Measurements from ENCODE around the gene C1QTNF1.

DNA sequence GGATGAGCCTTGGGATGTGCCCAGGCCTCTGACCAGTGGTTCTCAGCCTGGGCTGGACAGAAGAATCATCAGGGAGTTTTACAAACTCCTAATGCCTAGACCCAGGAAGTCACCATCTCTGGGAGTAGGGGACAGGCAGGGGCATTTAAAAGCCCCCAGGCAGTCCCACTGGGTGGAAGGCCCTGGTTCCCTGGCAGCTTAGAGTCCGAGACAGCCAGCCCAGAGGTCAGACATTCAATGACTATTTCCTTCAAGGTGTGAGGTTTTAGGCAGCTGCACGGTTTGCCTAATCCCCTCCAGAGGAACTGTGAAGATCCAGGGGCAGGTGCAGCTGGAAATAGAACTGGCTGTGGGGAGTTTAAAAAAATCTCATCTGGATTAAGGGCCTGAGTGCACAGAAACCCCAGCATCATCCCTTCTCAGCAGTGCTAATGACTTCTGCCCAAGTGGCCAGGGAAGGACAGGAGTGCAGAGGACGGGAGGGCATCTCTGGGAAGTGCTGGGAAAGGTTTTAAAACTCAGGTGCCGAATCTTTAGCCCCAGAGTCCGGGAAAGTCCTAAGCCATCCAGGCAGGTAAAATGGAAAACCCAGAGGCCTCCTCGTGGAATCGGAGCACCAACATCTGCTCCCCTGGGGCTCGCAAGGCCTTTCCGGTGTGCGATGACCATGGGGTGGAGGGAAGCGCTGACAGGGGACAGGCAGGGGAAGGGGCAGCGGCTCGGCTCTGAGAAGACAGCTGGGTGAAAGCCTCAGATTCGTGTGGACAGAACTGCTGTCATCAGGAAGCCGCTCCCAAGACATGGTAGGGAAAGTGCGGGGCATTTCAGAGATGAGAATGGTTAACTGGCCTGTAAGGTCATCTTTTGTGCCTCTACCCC is 42.7 kb upstream of the C1QTNF1 start:
- TF ChIP-seq, protein P1, sequence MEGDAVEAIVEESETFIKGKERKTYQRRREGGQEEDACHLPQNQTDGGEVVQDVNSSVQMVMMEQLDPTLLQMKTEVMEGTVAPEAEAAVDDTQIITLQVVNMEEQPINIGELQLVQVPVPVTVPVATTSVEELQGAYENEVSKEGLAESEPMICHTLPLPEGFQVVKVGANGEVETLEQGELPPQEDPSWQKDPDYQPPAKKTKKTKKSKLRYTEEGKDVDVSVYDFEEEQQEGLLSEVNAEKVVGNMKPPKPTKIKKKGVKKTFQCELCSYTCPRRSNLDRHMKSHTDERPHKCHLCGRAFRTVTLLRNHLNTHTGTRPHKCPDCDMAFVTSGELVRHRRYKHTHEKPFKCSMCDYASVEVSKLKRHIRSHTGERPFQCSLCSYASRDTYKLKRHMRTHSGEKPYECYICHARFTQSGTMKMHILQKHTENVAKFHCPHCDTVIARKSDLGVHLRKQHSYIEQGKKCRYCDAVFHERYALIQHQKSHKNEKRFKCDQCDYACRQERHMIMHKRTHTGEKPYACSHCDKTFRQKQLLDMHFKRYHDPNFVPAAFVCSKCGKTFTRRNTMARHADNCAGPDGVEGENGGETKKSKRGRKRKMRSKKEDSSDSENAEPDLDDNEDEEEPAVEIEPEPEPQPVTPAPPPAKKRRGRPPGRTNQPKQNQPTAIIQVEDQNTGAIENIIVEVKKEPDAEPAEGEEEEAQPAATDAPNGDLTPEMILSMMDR (optimal IDR thresholded peaks at IDR 0.05 in 1 of 3, IDR thresholded peaks at IDR 0.05 in 1 of 3, conservative IDR thresholded peaks at IDR 0.05 in 1 of 3; ENCODE audit: extremely low read depth in 1 of 3, insufficient read depth in 2 of 3, low read length in 3 of 3): no peak
- TF ChIP-seq EZH2 (IDR thresholded peaks at IDR 0.05; ENCODE audit: low read length): no peak
